ENCODE data around the gene LRRC8D.

Gene LRRC8D

DNA sequence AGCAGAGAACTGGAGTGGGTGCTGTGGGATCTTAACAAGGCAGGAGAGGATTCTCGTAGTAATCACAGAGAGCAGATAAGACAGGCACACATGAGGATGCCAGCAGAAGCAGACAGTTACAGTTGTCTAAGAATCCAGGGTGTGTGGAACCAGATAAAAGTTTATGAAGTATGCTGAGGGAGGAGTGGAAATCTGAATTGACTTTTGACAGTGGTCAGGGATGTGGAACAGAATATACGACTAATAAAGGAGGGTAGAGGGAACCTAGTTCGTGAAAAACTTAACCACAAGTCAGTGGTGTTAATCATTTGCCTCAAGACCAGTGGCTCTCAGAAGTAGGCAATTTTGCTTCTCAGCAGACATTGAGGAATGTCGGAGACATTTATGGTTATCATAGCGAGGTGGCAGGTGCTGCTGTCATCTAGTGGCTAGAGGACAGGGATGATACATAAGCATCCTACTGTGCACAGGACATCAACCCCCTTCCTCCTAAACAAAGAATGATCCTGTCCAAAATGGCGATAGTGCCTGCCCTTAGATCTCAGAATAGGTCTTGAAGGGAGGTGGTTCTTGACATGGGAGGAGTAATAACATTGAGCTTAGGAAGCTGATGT lies 3.0 kb downstream of the LRRC8D start:
- Histone ChIP-seq H3K27me3 (no peaks in the 10 kb centered on the region), H3K9ac (peak overlapping the region in 9 of 11 experiments; percentile 48 to 98 (median 91); a peak in 15 of 22 replicates), H3K9me3 (replicated peaks in 1 of 11) (peaks cover 0 to 8% (median 0%) of the 10 kb centered on the region in 11 experiments; a peak in 5 of 22 replicates), H3K4me1 (peaks cover 40 to 79% (median 54%) of the 10 kb centered on the region in 10 experiments), H3K36me3 (peaks cover 26 to 47% (median 42%) of the 10 kb centered on the region in 11 experiments), H3K4me3 (peak overlapping the region in 7 of 10 experiments; percentile 0 to 93 (median 85); a peak in 12 of 20 replicates), H4K20me1 (peaks cover 0 to 53% (median 15%) of the 10 kb centered on the region in 11 experiments; a peak in 12 of 22 replicates), H3K27ac (peak overlapping the region; percentile 85 to 99 (median 94); a peak in 21 of 22 replicates), H3K4me2 (peak overlapping the region; percentile 72 to 96 (median 91))
- no peak for TF ChIP-seq Cebpa-rat (IDR thresholded peaks at IDR 0.05)

DNA sequence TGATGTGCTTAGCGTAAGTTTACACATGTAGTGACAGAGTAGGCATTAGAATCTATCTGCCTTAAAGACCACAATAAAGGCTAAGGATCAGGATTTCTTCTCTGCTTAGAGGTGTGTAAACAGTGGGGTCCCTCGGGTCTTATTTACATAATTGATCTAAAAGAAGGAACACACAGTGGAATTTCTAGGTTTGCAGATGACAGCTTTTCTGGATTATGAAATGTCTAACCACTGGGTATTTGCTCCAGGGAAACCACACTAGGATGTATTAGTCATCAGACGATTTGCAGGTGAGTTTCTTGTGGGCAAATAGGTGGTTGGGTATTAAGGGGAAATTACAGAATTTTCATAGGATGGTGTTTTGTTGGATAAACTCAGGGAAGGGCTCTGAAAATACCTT lies 5.8 kb downstream of the LRRC8D start:
- no peak overlapping the region for H3K9ac ChIP-seq
- H4K20me1 ChIP-seq: peaks cover 0 to 81% (median 32%) of the 10 kb centered on the region in 11 experiments; a peak in 16 of 22 replicates
- H3K4me2 ChIP-seq: peak overlapping the region in 2 of 11 experiments; percentile 26 to 39; a peak in 5 of 22 replicates
- no peaks in the 10 kb centered on the region for H3K27me3 ChIP-seq
- peaks cover 0 to 8% (median 0%) of the 10 kb centered on the region in 11 experiments; a peak in 5 of 22 replicates for H3K9me3 ChIP-seq (replicated peaks in 1 of 11)
- H3K27ac ChIP-seq: no peak overlapping the region
- H3K4me1 ChIP-seq: peaks cover 26 to 92% (median 48%) of the 10 kb centered on the region in 10 experiments
- H3K4me3 ChIP-seq: no peak overlapping the region
- peaks cover 26 to 59% (median 42%) of the 10 kb centered on the region in 11 experiments for H3K36me3 ChIP-seq
- no peak for TF ChIP-seq Cebpa-rat (IDR thresholded peaks at IDR 0.05)

DNA sequence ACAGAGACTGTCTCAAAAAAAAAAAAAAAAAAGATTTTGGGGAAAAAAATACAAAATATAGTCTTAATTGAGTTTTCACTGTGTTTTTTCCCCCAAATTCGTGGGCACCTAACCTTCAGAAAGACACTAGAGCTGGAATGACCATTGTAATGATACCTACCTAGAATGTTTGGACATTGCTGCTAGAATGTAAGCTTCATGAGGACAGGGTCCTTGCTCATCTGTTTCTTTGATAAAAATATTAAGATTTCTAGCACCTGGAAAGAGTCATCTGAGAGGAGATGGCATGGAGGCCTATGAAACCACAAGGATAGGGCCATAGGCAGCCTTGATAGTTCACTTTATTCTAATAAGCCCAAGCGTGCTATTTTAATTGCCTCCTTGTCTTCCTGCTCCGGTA lies 6.5 kb downstream of the LRRC8D start:
- H3K27ac ChIP-seq: no peak overlapping the region
- peaks cover 0 to 88% (median 39%) of the 10 kb centered on the region in 11 experiments; a peak in 16 of 22 replicates for H4K20me1 ChIP-seq
- peak overlapping the region in 2 of 11 experiments; percentile 27 to 33; a peak in 1 of 22 replicates for H3K4me2 ChIP-seq
- no peaks in the 10 kb centered on the region for H3K27me3 ChIP-seq
- H3K9me3 ChIP-seq (replicated peaks in 1 of 11): peaks cover 0 to 8% (median 0%) of the 10 kb centered on the region in 11 experiments; a peak in 5 of 22 replicates
- H3K4me1 ChIP-seq: peaks cover 27 to 97% (median 51%) of the 10 kb centered on the region in 10 experiments
- no peak overlapping the region for H3K4me3 ChIP-seq
- TF ChIP-seq Cebpa-rat (IDR thresholded peaks at IDR 0.05): no peak
- no peak overlapping the region for H3K9ac ChIP-seq
- peaks cover 26 to 59% (median 42%) of the 10 kb centered on the region in 11 experiments for H3K36me3 ChIP-seq

DNA sequence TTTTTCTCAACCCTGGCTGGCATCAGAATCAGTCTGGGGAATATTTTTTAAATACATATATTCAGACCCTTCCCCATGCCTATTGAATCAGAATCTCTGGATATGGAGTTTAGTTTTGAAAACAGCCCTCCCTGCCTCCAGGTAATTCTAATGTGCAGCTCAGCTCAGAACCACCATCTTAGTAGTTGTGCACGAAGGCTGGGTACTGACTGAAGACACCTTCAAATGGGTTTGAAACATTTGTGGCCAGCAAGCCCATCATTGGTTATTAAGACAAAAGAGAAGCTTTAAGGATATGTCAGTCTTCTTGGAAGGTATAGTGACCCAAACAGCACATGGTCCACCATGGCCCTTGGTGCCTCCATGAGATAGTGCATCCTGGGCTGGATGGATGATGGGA lies 7.1 kb downstream of the LRRC8D start:
- Histone ChIP-seq H4K20me1 (peaks cover 5 to 94% (median 45%) of the 10 kb centered on the region in 11 experiments; a peak in 16 of 22 replicates), H3K27ac (no peak overlapping the region), H3K36me3 (peaks cover 26 to 61% (median 42%) of the 10 kb centered on the region in 11 experiments), H3K9ac (no peak overlapping the region), H3K27me3 (no peaks in the 10 kb centered on the region), H3K4me3 (no peak overlapping the region), H3K4me2 (peak overlapping the region in 2 of 11 experiments; percentile 27 to 33; a peak in 3 of 22 replicates), H3K9me3 (replicated peaks in 1 of 11) (peaks cover 0 to 8% (median 0%) of the 10 kb centered on the region in 11 experiments; a peak in 5 of 22 replicates), H3K4me1 (peaks cover 27 to 97% (median 51%) of the 10 kb centered on the region in 10 experiments)
- no peak for TF ChIP-seq Cebpa-rat (IDR thresholded peaks at IDR 0.05)

DNA sequence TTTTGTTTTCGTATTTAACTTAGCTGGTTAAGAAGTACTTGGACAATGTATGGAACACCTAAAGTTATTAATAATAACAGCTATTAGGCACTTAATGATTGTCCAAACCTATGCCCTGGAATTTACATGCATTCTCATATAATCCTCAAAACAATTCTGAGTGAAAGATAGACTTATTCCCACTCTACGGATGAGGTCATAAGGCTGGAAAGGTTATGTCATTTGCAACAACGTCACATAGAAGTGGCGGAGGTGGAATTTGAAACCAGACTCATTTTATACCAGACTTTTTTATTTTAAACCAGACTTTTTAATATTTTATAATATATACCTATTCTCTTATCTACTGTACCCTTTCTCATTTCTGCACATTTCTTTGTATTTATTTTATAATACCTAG lies 8.4 kb downstream of the LRRC8D start:
- Histone ChIP-seq H3K27ac (no peak overlapping the region), H3K4me2 (peak overlapping the region in 2 of 11 experiments; percentile 11 to 18; a peak in 1 of 22 replicates), H3K9ac (no peak overlapping the region), H4K20me1 (peaks cover 18 to 98% (median 58%) of the 10 kb centered on the region in 11 experiments; a peak in 16 of 22 replicates), H3K9me3 (replicated peaks in 1 of 11) (peaks cover 0 to 8% (median 0%) of the 10 kb centered on the region in 11 experiments; a peak in 5 of 22 replicates), H3K4me1 (peaks cover 14 to 96% (median 43%) of the 10 kb centered on the region in 10 experiments; a peak in 19 of 20 replicates), H3K36me3 (peaks cover 26 to 70% (median 44%) of the 10 kb centered on the region in 11 experiments), H3K27me3 (no peaks in the 10 kb centered on the region), H3K4me3 (no peak overlapping the region)
- no peak for TF ChIP-seq Cebpa-rat (IDR thresholded peaks at IDR 0.05)

DNA sequence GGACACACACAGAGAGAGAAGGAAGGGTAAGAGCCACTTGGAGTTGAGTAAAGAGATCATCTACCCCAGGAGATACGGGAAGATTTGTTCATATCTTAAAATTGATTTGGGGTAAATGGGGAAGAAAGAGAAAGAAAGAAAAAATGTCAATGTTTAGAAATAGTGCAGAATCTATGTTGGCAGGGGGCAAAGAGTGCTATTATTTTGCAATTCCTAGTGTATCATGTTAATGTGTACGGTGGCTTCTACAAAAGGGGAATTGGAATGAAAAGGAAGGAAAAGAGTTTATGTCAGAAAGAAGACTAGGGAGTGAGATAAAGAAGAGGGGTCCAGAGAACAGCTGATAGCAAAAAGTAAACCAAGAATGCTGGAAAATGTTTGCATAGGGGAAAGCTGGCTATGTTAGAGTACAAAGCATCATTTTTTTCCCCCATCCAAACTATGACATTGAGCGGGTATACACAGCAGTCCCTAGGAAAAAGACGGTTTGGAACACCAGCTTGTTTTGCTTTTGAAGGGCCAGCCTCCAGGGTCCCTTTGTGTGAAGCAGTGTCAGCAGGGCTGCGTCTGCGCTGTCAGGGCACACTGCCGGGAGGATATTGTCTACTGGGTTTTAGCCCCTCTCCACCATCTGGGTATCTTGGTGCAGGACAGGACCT lies 10.8 kb downstream of the LRRC8D start:
- Histone ChIP-seq H3K4me2 (peak overlapping the region in 6 of 11 experiments; percentile 1 to 80 (median 26); a peak in 9 of 22 replicates), H3K27me3 (no peaks in the 10 kb centered on the region), H3K4me1 (peaks cover 19 to 98% (median 40%) of the 10 kb centered on the region in 10 experiments; a peak in 18 of 20 replicates), H3K36me3 (peaks cover 16 to 48% (median 24%) of the 10 kb centered on the region in 11 experiments; a peak in 21 of 22 replicates), H3K4me3 (no peak overlapping the region), H3K27ac (no peak overlapping the region), H3K9me3 (replicated peaks in 1 of 11) (peaks cover 0 to 5% (median 0%) of the 10 kb centered on the region in 11 experiments; a peak in 3 of 22 replicates), H3K9ac (no peak overlapping the region), H4K20me1 (peaks cover 38 to 100% (median 82%) of the 10 kb centered on the region in 11 experiments; a peak in 17 of 22 replicates)
- TF ChIP-seq Cebpa-rat (IDR thresholded peaks at IDR 0.05): no peak

DNA sequence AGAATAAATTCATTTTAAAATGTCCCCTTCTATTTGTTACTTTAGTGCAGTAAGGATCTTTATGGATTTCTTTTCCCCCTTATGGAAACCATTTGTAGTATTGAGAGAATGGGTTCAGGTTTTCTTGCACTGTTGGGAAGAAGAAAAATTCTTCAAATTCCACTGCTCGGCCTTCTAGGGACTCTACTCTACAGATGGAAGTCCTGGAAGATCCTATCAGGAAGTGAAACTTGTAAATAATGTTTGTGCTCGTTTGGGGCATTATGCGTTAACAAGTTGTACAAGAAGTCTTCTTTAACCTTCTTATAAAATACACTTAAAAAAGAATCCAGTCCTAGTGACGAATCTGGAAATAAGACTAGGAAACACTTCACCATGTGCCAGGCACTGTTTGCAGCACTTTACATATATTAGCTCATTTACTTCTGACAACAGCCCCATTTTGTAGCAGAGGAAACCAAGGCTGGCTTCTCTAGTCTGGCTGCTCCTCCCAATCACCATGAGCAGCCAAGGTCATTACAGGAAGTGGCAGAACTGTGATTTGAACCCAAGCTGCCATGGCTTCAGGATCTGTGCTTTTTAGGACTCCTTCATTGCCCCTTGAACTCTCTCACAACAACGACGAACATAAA lies 11.8 kb downstream of the LRRC8D start:
- Histone ChIP-seq H3K9ac (no peak overlapping the region), H4K20me1 (peaks cover 38 to 100% (median 91%) of the 10 kb centered on the region in 11 experiments; a peak in 17 of 22 replicates), H3K4me1 (peaks cover 17 to 93% (median 41%) of the 10 kb centered on the region in 10 experiments; a peak in 18 of 20 replicates), H3K36me3 (peaks cover 6 to 38% (median 14%) of the 10 kb centered on the region in 11 experiments; a peak in 19 of 22 replicates), H3K9me3 (replicated peaks in 1 of 11) (no peaks in the 10 kb centered on the region; a peak in 1 of 22 replicates), H3K4me3 (no peak overlapping the region), H3K4me2 (peak overlapping the region in 9 of 11 experiments; percentile 0 to 80 (median 23); a peak in 13 of 22 replicates), H3K27me3 (no peaks in the 10 kb centered on the region), H3K27ac (peak overlapping the region in 1 of 11 experiments; percentile 13; a peak in 1 of 22 replicates)
- TF ChIP-seq Cebpa-rat (IDR thresholded peaks at IDR 0.05): no peak

All from BLaER1 treated with 17β-estradiol and CSF1 and Interleukin-3, amounts not matched to agents 10 nM and 100 nM (cell line).